ENCODE measurements around the gene NME3. TPM values are rescaled to one million over a fixed set of nuclear protein-coding genes. Genes with fewer than 3 reads are reported as not detected.

NME3 gene
- total and polyA plus RNA-seq, 8 donors: 18.7 to 420 (median 118) TPM

DNA sequence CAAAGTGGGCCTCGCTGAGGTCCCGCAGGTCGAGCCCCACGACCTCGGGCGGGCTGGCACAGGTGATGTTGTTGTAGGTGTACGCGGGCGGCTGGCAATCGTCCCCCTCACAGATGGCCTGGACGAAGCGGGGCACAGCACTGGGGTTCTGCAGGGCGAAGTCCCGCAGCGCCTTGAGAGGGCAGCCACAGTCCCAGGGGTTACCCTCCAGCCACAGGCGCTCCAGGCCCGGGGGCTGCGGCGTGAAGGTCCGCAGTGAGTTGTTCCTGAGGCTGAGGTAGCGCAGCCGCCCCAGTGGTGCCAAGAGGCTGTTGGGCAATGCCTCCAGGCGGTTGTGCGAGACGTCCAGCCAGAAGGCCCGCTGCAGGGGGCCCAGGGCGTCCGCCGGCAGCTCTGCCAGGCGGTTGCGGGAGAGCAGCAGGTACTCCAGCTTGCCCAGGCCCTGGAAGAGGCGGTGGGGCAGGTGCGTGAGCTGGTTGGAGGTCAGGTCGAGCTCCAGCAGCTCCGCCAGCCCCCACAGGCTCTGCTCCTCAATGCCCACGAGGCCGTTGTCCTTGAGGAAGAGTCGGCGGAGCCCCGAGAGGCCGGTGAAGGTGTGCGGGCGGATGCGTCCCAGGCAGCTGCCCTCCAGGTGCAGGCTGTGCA, 19.4 kb upstream of the NME3 start:
- TF ChIP-seq POLR2A (IDR thresholded peaks at IDR 0.05): no peak
- TF ChIP-seq EP300 (IDR thresholded peaks at IDR 0.05): no peak
- no peak for TF ChIP-seq POLR2AphosphoS5 (IDR thresholded peaks at IDR 0.05)
- TF ChIP-seq, protein P1, sequence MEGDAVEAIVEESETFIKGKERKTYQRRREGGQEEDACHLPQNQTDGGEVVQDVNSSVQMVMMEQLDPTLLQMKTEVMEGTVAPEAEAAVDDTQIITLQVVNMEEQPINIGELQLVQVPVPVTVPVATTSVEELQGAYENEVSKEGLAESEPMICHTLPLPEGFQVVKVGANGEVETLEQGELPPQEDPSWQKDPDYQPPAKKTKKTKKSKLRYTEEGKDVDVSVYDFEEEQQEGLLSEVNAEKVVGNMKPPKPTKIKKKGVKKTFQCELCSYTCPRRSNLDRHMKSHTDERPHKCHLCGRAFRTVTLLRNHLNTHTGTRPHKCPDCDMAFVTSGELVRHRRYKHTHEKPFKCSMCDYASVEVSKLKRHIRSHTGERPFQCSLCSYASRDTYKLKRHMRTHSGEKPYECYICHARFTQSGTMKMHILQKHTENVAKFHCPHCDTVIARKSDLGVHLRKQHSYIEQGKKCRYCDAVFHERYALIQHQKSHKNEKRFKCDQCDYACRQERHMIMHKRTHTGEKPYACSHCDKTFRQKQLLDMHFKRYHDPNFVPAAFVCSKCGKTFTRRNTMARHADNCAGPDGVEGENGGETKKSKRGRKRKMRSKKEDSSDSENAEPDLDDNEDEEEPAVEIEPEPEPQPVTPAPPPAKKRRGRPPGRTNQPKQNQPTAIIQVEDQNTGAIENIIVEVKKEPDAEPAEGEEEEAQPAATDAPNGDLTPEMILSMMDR (IDR thresholded peaks at IDR 0.05): no peak
- peaks cover 18 to 43% (median 33%) of the 10 kb centered on the region in 4 donors for H3K4me1 ChIP-seq
- no peak overlapping the region for H3K27ac ChIP-seq
- no peaks in the 10 kb centered on the region for H3K9me3 ChIP-seq
- intact Hi-C loops (cut with DNase I; ENCODE audit: low total_unique reads): no loop called here
- no peaks in the 10 kb centered on the region for H3K27me3 ChIP-seq
- H3K4me3 ChIP-seq: no peak overlapping the region
- WGBS, 5 donors: 77 to 93% (median 91%) methylated on average over 8 to 44 of the region's 44 CpGs
- peak in 1 of 2 donors; percentile 1 for DNase-seq
- H3K36me3 ChIP-seq: peaks cover 17 to 71% (median 67%) of the 10 kb centered on the region in 4 donors

DNA sequence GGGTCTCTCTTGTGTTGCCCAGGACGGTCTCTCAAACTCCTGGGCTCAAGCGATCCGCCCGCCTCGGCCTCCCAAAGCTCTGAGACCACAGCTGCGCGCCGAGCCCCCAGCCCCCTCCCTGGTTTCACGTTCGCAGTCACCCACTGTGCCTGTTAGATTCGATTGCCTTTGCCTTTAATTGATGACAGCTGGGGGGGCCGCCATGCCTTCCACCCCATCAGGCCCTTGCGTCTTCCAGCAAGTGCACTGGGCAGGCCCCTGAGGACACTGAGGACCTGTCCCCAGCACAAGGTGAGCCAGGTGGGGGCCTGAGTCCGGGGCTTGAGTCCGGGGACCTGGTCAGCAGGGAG, 18.9 kb upstream of the NME3 start:
- intact Hi-C loops (cut with DNase I; ENCODE audit: low total_unique reads): no loop called here
- WGBS, 5 donors: 80 to 94% (median 91%) methylated on average over 14 to 15 of the region's 15 CpGs
- H3K27ac ChIP-seq: no peak overlapping the region

DNA sequence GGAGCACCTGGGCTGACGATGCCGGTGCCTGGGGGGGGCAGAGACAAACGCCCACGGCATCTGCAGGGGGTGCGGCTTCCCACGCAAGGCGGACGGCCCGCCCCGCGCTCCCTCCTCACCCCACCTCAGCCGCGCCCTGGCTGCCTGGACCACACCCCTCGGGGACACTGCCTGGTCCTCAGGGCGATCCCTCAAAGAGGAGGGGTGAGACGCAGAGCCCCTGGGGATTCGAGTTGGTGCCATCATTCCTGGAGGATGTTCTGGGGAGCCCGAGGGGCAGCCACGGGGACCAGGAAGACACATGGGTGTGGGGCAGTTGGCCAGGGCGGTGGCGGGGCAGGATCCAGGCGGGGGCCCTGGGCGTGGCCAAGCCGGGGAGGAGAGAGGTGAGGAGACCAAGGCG, 18.3 kb upstream of the NME3 start:
- Histone ChIP-seq H3K4me1 (peaks cover 19 to 50% (median 43%) of the 10 kb centered on the region in 4 donors), H3K9me3 (no peaks in the 10 kb centered on the region), H3K27me3 (no peaks in the 10 kb centered on the region), H3K36me3 (peaks cover 17 to 78% (median 75%) of the 10 kb centered on the region in 4 donors), H3K27ac (no peak overlapping the region), H3K4me3 (no peak overlapping the region)
- DNase-seq: peak in 1 of 2 donors; percentile 12
- intact Hi-C loops (cut with DNase I; ENCODE audit: low total_unique reads): no loop called here
- no peak for TF ChIP-seq POLR2A (IDR thresholded peaks at IDR 0.05)
- no peak for TF ChIP-seq EP300 (IDR thresholded peaks at IDR 0.05)
- TF ChIP-seq POLR2AphosphoS5 (IDR thresholded peaks at IDR 0.05): no peak
- 53 to 77% (median 59%) methylated on average over 18 to 25 of the region's 25 CpGs for WGBS, 5 donors

More for the DNA sequence above, 18.9 kb upstream of the NME3 start:
- no peak for DNase-seq
- no peak overlapping the region for H3K4me3 ChIP-seq
- H3K27me3 ChIP-seq: no peaks in the 10 kb centered on the region
- peaks cover 17 to 76% (median 71%) of the 10 kb centered on the region in 4 donors for H3K36me3 ChIP-seq
- no peaks in the 10 kb centered on the region for H3K9me3 ChIP-seq
- TF ChIP-seq EP300 (IDR thresholded peaks at IDR 0.05): no peak
- no peak for TF ChIP-seq POLR2A (IDR thresholded peaks at IDR 0.05)
- TF ChIP-seq, protein P1 (IDR thresholded peaks at IDR 0.05): no peak
- TF ChIP-seq POLR2AphosphoS5 (IDR thresholded peaks at IDR 0.05): no peak
- H3K4me1 ChIP-seq: peaks cover 23 to 48% (median 38%) of the 10 kb centered on the region in 4 donors

DNA sequence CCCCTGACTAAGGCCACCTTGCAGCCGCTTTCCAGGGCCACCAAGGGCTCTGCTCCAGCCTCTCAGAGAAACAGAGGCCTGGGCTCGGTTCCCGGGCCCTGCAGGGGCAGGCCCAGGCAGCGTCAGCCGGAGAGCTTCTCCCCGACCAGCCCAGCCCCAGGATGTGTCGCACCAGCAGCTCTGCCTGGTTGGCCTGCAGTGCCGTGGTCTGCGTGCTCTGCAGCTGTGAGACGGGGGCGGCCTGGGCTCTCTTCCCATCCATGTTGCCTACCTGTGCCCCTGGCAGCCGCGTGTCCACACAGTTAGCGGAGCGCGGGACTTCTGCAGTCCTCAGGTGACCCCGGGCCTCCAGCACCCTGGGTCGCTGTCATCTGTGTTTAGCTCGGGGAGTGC, 17.4 kb upstream of the NME3 start:
- TF ChIP-seq EP300 (IDR thresholded peaks at IDR 0.05) (no peak), POLR2AphosphoS5 (IDR thresholded peaks at IDR 0.05) (no peak), POLR2A (IDR thresholded peaks at IDR 0.05) (no peak)
- TF ChIP-seq, protein P1 (IDR thresholded peaks at IDR 0.05): no peak
- no peak overlapping the region for H3K27ac ChIP-seq
- H3K27me3 ChIP-seq: no peaks in the 10 kb centered on the region
- peaks cover 18 to 50% (median 43%) of the 10 kb centered on the region in 4 donors for H3K4me1 ChIP-seq
- DNase-seq: peak in 1 of 2 donors; percentile 11
- H3K36me3 ChIP-seq: peaks cover 17 to 78% (median 75%) of the 10 kb centered on the region in 4 donors
- H3K4me3 ChIP-seq: no peak overlapping the region
- 63 to 83% (median 67%) methylated on average over 12 to 19 of the region's 19 CpGs for WGBS, 5 donors
- H3K9me3 ChIP-seq: no peaks in the 10 kb centered on the region
- intact Hi-C loops (cut with DNase I; ENCODE audit: low total_unique reads): no loop called here
